Activated naive CD4-positive, alpha-beta T cell (primary cell): ENCODE results near the gene CHGA.
A peak's percentile ranks its signal among the peaks of the same experiment; 100 is the strongest.

Source experiments
- DNase-seq, 4 experiments: peaks; one replicate each; lab custom pipeline; 2025; lab: John Stamatoyannopoulos, UW

Gene CHGA, protein sequence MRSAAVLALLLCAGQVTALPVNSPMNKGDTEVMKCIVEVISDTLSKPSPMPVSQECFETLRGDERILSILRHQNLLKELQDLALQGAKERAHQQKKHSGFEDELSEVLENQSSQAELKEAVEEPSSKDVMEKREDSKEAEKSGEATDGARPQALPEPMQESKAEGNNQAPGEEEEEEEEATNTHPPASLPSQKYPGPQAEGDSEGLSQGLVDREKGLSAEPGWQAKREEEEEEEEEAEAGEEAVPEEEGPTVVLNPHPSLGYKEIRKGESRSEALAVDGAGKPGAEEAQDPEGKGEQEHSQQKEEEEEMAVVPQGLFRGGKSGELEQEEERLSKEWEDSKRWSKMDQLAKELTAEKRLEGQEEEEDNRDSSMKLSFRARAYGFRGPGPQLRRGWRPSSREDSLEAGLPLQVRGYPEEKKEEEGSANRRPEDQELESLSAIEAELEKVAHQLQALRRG

GRCh38 chr14:92922883-92923743, at the start of gene CHGA:
CHGA (plus strand) TSS chr14:92923150; CDS start chr14:92923360, 210 bp downstream.
- peak in 3 of 4 experiments; percentile 6 to 45 (median 15) for DNase-seq

- no peak for DNase-seq
Observed at GRCh38 chr14:92874962-92875661, 47.8 kb upstream of the CHGA start.

GRCh38 chr14:92877757-92878431, 45.1 kb upstream of the CHGA start:
- DNase-seq, result no peak

DNA sequence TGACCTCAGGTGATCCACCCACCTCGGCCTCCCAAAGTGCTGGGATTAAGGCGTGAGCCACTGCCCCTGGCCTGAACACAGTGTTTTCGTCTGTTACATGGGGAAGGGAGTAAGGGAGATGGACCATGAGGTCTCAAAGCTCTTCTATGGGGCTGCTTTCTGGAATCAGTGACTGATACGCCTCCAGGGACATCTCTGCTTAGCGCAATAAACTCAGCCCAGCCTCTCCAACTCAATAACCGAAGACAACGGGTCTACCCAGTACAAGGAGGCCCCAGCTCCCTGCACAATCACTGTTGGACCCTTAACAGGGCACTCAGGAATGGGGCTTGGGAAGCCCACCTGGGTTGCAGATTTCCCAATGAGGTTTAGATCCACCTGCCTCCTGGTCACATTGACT, 42.6 kb upstream of the CHGA start:
- DNase-seq, result no peak

DNA sequence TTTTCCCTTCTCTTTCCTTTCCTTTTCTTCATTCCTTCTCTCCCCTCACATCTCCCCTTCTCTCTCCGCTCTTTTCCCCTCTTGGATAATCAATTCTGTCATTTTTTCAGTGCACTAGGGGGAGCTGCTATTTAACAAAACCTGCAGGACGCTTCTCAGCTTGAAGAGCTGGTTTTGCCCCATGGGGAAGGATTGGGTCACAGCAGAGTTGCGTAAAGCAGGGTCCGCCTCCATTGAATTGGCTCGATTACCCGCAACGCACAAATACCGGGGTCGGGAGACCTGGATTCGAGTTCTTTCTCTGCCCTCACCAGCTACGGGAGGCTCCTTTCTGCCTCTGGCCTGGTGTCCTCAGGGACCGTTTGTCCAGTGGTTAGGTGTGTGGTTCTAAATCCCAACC, 42.1 kb upstream of the CHGA start:
- DNase-seq, result no peak

DNA sequence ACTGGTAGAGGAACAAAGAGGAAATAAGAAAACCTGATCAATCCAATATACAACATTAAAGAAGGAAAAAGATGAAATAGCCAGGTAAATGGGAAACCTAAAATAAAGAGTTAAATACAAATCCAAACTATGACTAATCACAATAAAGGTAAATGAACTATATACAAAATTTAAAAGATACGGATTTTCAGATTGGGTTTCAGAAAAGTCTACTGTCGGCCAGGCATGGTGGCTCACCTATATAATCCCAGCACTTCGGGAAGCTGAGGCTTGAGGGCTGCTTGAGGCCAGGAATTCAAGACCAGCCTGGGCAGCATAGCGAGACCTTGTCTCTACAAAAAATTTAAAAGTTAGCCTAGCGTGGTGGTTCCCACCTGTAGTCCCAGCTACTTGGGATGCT, 39.9 kb upstream of the CHGA start:
- DNase-seq, result no peak

DNA sequence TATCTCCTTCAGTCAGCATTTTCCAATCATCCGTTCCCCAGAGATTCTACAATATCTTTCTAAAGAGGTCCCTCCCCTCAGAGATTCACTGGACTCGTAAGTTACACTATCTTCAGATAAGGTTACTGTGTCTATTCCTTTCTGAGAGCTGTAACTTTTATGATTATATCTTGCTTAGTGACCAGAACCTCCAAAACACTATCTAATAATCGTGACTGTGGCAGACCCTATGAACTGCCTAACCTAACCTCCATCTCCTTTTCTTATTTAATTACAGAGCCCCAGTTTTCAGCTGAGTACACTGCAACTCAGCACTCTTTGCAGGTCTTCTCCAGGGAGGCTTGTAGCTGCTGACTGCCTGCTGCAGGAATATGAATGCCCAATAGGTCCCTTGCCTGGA, 38.5 kb upstream of the CHGA start:
- DNase-seq, result no peak

DNA sequence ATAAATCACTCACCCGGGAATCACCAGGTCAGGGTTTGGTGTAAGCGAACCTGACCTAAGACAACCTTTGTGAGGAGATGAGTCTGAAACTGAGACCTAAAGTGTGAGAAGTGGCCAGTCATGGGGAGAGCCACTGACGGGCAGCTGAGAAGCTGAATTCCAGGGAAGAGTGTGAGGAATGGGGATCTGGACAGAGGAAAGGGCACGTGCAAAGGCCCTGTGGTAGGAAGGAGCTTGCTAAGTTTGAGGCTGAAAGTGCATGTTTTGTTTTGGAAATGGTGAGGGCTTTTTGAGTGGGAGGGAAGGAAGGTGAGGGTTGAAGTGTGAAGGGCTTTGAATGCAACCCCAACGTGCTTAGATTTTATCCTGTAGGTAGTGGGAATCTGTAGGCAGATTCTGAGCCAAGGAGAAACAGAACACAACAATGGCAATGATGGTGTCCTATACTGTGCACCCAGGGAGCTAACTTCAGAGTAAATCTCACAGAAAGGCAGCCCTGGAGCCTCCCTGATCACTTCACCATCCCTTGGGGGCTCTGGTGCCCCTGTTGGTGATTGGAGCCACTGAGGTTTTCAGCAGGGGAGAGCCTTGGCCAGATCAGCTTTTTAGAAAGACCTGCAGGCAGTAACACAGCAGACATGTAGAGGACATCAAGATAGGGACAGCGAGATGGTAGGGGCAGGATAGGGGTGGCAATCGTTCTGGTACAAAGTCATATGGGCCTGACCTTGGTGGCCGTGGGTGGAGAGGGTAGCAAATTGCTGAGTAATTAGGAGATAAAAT, 37.5 kb upstream of the CHGA start:
- DNase-seq, result no peak

- no peak for DNase-seq
Observed at GRCh38 chr14:92886337-92886736, 36.6 kb upstream of the CHGA start.

DNA sequence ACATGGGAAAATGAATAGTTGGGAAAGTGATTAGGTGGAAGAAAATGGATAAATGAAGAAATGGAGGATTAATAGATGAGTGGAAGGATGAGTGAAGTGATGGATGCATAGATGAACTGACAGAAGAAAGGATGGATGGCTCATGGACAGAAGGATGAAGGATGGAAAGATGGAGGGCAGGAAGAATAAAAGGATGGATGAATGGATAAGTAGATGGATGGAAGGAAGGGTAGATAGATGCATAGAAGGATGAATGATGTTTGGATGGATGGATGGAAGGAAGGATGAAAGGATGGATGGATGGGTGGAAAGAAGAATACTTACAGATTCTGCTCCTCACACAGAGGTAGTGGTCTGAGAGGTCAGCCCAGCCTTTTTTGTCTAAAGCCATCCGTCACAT, 35.8 kb upstream of the CHGA start:
- no peak for DNase-seq

DNA sequence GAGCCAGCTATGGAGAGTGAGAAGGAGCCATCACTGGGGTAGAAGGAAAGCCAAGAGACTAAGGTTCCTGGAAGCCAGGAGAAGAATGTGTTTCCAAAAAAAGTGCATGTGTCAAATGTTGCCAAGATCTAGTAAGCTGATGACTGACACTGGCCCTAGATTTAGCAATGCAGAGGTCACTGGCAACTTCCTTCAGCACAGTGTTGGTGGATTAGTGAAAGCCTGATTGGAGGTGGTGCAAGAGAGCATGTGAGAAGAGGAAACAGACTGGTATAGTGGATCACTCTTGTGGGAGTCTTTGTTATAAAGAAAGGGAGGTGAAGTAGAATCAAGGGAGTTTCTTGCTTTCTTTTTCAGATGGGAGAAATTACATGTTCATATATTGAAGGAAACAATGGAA, 34.1 kb upstream of the CHGA start:
- DNase-seq, result no peak

GRCh38 chr14:92890830-92891588, 31.9 kb upstream of the CHGA start:
- no peak for DNase-seq

- no peak for DNase-seq
Observed at GRCh38 chr14:92892589-92892988, 30.4 kb upstream of the CHGA start.

GRCh38 chr14:92895352-92895878, 27.5 kb upstream of the CHGA start:
- no peak for DNase-seq

- DNase-seq, result no peak
Observed at GRCh38 chr14:92897922-92898565, 24.9 kb upstream of the CHGA start.

DNA sequence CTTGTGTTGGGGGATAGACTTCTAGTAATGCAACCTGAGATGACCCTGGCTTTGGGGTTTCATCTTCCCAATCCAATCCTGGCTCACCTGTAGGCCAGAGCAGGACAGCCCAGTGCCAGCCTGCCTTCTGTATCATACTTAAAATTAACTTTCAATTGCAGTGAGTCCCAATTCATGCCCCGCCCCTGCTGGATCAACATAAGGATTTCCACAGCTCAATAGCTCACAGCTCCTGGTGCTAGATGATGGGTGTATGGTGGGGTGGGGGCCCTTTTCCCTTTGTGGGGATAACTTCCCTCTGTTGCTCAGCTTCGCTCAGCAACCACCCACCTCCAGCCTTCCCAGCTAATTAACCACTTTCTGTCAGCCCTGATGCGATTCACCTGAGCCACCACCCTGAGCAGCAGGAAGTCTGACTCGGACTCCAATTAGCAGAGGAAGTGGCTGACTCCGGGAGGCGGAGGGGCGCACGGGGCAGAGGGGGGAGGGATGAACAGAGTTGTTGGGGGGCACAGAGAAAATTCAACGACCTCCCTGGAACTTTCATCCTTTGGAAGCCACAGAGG, 24.3 kb upstream of the CHGA start:
- no peak for DNase-seq

GRCh38 chr14:92900660-92901059, 22.3 kb upstream of the CHGA start:
- no peak for DNase-seq

GRCh38 chr14:92902191-92902590, 20.8 kb upstream of the CHGA start:
- DNase-seq, result no peak

- DNase-seq, result no peak
Observed at GRCh38 chr14:92902726-92903125, 20.2 kb upstream of the CHGA start.
